Esophagus muscularis mucosa (tissue), 4 donors: ENCODE results near the gene COL25A1. TPM values are rescaled to one million over a fixed set of nuclear protein-coding genes. Genes with fewer than 3 reads are reported as not detected.

ENCODE experiments used
- DNase-seq: peaks from one replicate; pipeline ENCODE4 v3.0.0-alpha.2; 2017; ENCODE audit errors: extremely low spot score
- H3K27ac ChIP-seq, 4 donors: fragments of 200-600 bp; sonication (generic); replicated peaks in 1 of 4; 1 replicate in 3 of 4; 2 replicates in 1 of 4; pipeline ENCODE4 v1.5.1; 2016 to 2019; ENCODE audit warnings: mild to moderate bottlenecking in 1 of 4
- H3K27me3 ChIP-seq, 4 donors: fragments of 200-600 bp; sonication (generic); one replicate each; pipeline versions ENCODE4 v1.5.1 to v1.6.0; 2016 to 2019
- H3K36me3 ChIP-seq, 4 donors: fragments of 200-600 bp; sonication (generic); one replicate each; pipeline ENCODE4 v1.5.1; 2016 to 2019
- H3K4me1 ChIP-seq, 4 donors: fragments of 200-600 bp; sonication (generic); one replicate each; pipeline ENCODE4 v1.5.1; 2016 to 2019
- H3K4me3 ChIP-seq, 4 donors: fragments of 200-600 bp; sonication (generic); 1 replicate in 2 of 4; 2 replicates in 2 of 4; pipeline ENCODE4 v1.5.1; 2016 to 2019; ENCODE audit warnings: mild to moderate bottlenecking in 4 of 4, moderate library complexity in 1 of 4
- H3K9me3 ChIP-seq, 4 donors: fragments of 200-600 bp; sonication (generic); 1 replicate in 3 of 4; 2 replicates in 1 of 4; pipeline ENCODE4 v1.5.1; 2016 to 2019
- CTCF ChIP-seq, 3 experiments: fragments of 200-600 bp in 2 of 3; fragments of 450-650 bp in 1 of 3; sonication (generic) in 2 of 3; IDR thresholded peaks; one replicate each; pipeline ENCODE4 v1.5.1; 2017 to 2019; ENCODE audit warnings: antibody characterized with exemption in 3 of 3, mild to moderate bottlenecking in 2 of 3, moderate library complexity in 1 of 3
- EP300 ChIP-seq: sonication (generic); formaldehyde crosslinking; IDR thresholded peaks from one replicate; pipeline ENCODE4 v1.6.1; 2017; ENCODE audit warnings: antibody characterized with exemption
- POLR2A ChIP-seq: fragments of 450-650 bp; IDR thresholded peaks from one replicate; pipeline ENCODE4 v1.6.1; 2017; ENCODE audit warnings: antibody characterized with exemption, moderate library complexity, mild to moderate bottlenecking, low read depth
- POLR2AphosphoS5 ChIP-seq, 2 donors: sonication (generic); formaldehyde crosslinking; IDR thresholded peaks; one replicate each; pipeline ENCODE4 v1.6.1; 2017; ENCODE audit warnings: antibody characterized with exemption in 2 of 2
- WGBS: methylation state at CpG from one replicate; pipeline ENCODE4 v1.1.5; 2018; 5-methylcytosine and 5-hydroxymethylcytosine counted together
- intact Hi-C: fragments of 100-400 bp; cut with DNase I; formaldehyde crosslinking; loops from one replicate; pipeline ENCODE4 v1.15.1; 2023
- total RNA-seq, 4 donors: library from RNA; depleted of rRNA; stranded (reverse); fragments of >200 nt; gene quantifications; one replicate each; pipeline versions ENCODE4 v1.1.0 to v1.2.1, GENCODE V29; 2016

The COL25A1 gene
- total RNA-seq, 4 donors from 2014 or later: 1.0 to 3.7 (median 2.0) TPM

- Histone ChIP-seq H3K36me3 (no peaks in the 10 kb centered on the region), H3K9me3 (no peaks in the 10 kb centered on the region), H3K27me3 (no peaks in the 10 kb centered on the region), H3K27ac (no peak overlapping the region), H3K4me3 (no peak overlapping the region), H3K4me1 (no peaks in the 10 kb centered on the region)
- 92% methylated on average over 14 of the region's 14 CpGs for WGBS
- intact Hi-C loops: no loop called here
- TF ChIP-seq EP300 (no peak), POLR2A (no peak), POLR2AphosphoS5 (IDR thresholded peaks at IDR 0.05) (no peak), CTCF (IDR thresholded peaks at IDR 0.05) (no peak)
- DNase-seq: peak; percentile 70
These were observed 515.4 kb downstream of the COL25A1 start for GRCh38 chr4:108787106-108787505.

- Histone ChIP-seq H3K27me3 (no peaks in the 10 kb centered on the region), H3K36me3 (no peaks in the 10 kb centered on the region), H3K4me3 (no peak overlapping the region), H3K4me1 (no peaks in the 10 kb centered on the region), H3K27ac (no peak overlapping the region), H3K9me3 (no peaks in the 10 kb centered on the region)
- TF ChIP-seq POLR2AphosphoS5 (IDR thresholded peaks at IDR 0.05): no peak
- TF ChIP-seq POLR2A: no peak
- TF ChIP-seq EP300: no peak
- TF ChIP-seq CTCF (IDR thresholded peaks at IDR 0.05): no peak
- DNase-seq: peak; percentile 64
- 86% methylated on average over 8 of the region's 8 CpGs for WGBS
- intact Hi-C loops: no loop called here
These were observed 516.1 kb downstream of the COL25A1 start for GRCh38 chr4:108786351-108786750.

GRCh38 chr4:108783665-108784463 lies 518.6 kb downstream of the COL25A1 start:
- Histone ChIP-seq H3K27me3 (no peaks in the 10 kb centered on the region), H3K36me3 (no peaks in the 10 kb centered on the region), H3K4me1 (no peaks in the 10 kb centered on the region), H3K27ac (no peak overlapping the region), H3K9me3 (no peaks in the 10 kb centered on the region), H3K4me3 (no peak overlapping the region)
- no peak for DNase-seq
- 64% methylated on average over 3 of the region's 3 CpGs for WGBS
- intact Hi-C loops: no loop called here
- TF ChIP-seq POLR2A: no peak
- no peak for TF ChIP-seq CTCF (IDR thresholded peaks at IDR 0.05)
- no peak for TF ChIP-seq EP300
- no peak for TF ChIP-seq POLR2AphosphoS5 (IDR thresholded peaks at IDR 0.05)

- no peak for TF ChIP-seq EP300
- no peak for TF ChIP-seq CTCF (IDR thresholded peaks at IDR 0.05)
- TF ChIP-seq POLR2AphosphoS5 (IDR thresholded peaks at IDR 0.05): no peak
- TF ChIP-seq POLR2A: no peak
- Histone ChIP-seq H3K36me3 (no peaks in the 10 kb centered on the region), H3K27ac (no peak overlapping the region), H3K27me3 (no peaks in the 10 kb centered on the region), H3K4me3 (no peak overlapping the region), H3K9me3 (no peaks in the 10 kb centered on the region), H3K4me1 (peaks cover 0 to 5% (median 2%) of the 10 kb centered on the region in 4 donors)
- no peak for DNase-seq
- intact Hi-C loops: no loop called here
These were observed 522.5 kb downstream of the COL25A1 start for GRCh38 chr4:108779958-108780357.
